Forelimb muscle (tissue), 1 donor: Measurements from ENCODE around the gene ABCC8. TPM values are rescaled to one million over a fixed set of nuclear protein-coding genes. Genes with fewer than 3 reads are reported as not detected.
A peak's percentile ranks its signal among the peaks of the same experiment; 100 is the strongest.

ENCODE experiments used
- DNase-seq: peaks from one replicate; pipeline ENCODE4 v3.0.0-alpha.2; 2013; ENCODE audit warnings: low read depth
- polyA plus RNA-seq: library from polyadenylated mRNA; unstranded; fragments of 120-200 nt; gene quantifications from one replicate; pipeline ENCODE4 v1.2.1, GENCODE V29; 2013; ENCODE audit not compliant: insufficient read length

The ABCC8 gene
- polyA plus RNA-seq, 1 donor: 1.8 TPM

- DNase-seq: no peak
These were observed 28.5 kb upstream of the ABCC8 start for GRCh38 chr11:17505146-17505545.

DNA sequence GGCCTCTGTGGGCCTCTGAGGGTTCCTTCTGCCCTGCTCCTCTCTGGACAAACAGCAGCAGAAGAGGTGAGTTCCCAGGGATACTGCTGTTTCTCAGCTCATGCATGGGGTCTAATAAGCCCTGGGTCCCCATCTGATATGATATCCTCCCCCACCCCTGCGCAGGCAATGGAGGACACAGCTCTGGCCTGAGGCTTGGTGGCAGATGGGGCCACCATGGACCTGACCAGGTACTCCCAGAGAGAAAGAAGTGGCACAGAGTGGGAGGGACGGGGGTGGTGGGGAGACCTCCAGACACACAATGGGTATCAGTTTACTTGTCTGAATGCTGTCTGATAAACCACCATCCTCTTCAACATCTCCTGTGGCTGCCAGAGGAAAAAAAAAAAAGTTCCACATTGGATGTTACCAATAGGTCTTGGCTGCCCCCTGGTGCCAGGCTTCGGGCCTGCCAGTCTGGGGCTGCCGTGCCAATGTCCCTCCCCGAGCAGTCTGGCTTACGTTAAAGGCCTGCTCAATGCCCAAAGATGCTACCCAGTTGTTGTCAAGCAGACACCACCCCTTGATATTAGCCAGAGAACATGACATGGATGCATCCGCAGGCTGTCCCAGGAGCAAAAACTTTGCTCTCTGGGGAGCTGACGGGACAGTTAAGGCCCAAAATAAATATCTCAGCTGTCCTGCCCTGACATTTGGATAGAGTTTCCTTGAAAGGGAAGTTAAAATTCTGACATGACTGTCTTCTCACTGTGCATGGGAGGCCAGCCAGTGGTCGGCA lies 27.9 kb upstream of the ABCC8 start:
- DNase-seq: peak; percentile 19

DNA sequence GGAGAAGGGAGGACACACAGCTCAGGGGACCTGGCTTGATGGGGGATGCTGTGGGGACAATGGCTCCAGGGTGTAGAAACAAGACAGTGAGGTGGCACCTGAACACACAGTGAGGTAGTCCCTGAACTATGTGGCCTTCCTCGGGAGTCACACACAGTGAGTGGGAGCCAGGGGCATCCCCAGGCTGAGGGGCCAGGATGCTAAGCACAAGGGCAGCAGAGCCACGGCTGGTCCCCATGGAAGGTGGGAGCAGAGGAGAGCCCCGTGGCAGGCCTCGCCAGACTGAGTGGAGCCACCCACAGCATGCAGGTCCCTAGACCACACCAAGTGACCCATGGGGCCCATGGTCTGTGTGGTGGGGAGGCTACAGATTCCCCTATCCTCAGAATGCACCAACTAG lies 26.0 kb upstream of the ABCC8 start:
- DNase-seq: no peak

DNA sequence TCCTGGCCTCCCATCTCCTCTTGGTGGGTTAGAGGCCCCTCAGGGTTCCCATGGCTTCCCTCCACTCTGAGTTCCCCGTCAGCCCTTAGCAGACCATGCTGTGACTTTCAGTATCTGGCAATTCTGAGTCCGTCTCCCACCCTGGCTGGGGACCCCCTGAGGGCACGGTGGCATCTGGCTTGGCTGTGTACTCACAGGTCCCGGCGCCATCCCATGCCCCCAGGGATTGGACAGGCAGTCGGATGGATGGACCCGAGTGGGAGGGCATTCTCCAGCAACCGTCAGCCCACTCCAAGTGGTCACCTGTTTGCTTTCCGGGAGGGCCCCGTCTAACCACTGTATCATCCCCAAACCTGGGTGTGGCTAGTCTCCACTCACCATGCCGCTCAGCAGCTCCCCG lies 24.0 kb upstream of the ABCC8 start:
- DNase-seq: no peak

DNA sequence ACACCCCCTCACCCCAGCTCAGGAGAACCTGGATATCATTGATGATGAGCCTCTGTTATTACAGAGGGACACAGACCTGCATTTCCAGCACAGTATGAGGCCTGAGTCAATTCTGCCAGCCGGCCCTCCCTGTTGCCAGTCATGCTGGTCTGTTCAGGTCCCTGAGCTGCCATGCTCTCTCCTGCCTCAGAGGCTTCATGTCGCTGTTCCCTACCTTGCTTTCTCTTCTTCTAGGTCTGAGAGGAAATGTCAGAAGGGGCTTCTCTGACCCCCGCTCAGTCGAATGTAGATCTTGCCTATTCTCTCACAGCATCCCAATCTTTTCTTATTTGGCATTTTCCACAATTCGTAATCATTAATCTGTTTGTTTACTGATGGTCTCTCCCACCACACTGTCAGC lies 21.8 kb upstream of the ABCC8 start:
- DNase-seq: no peak

GRCh38 chr11:17498058-17498457 lies 21.4 kb upstream of the ABCC8 start:
- DNase-seq: no peak

GRCh38 chr11:17496406-17496805 lies 19.8 kb upstream of the ABCC8 start:
- peak; percentile 39 for DNase-seq

- DNase-seq: no peak
These were observed 17.4 kb upstream of the ABCC8 start for GRCh38 chr11:17494019-17494418.

GRCh38 chr11:17490938-17491337 lies 14.3 kb upstream of the ABCC8 start:
- no peak for DNase-seq

DNA sequence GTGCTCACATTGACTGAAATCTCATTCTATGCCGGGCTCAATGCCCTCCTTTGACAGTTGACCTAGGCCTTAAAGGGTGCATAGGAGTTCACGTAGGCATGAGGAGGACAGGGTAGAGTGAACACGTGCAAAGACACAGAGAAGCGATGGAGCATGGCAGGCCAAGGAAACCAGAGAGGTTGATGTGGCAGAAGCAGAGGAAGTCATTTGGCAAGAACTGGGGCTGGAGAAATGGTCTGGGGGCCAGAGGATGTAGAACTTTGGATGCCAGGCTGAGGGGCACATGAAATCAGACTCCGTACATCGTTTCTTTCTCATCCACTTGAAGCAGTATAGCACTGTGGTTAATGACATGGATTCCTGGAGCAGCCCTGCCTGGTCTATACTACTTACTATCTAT lies 13.6 kb upstream of the ABCC8 start:
- no peak for DNase-seq

- peak; percentile 26 for DNase-seq
These were observed 13.1 kb upstream of the ABCC8 start for GRCh38 chr11:17489751-17490150.

DNA sequence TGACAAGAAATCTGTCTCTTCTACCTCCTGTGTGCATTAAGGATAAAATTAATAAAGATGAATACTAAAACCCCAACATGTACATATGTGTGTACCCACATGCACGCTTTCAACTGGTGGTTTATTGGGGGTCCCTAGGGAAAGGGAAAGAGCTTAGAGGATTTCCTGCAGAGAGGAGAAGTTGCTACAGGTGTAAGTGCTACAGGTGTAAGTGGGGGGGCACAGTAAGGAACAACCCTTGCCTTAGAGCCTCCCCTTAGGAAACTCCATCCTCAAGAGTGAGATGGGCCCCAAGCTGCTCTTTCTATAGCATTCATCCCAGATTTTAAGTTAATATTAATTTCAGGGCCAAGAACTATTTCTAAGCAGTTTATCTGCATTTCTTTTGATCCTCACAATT lies 11.9 kb upstream of the ABCC8 start:
- DNase-seq: no peak

DNA sequence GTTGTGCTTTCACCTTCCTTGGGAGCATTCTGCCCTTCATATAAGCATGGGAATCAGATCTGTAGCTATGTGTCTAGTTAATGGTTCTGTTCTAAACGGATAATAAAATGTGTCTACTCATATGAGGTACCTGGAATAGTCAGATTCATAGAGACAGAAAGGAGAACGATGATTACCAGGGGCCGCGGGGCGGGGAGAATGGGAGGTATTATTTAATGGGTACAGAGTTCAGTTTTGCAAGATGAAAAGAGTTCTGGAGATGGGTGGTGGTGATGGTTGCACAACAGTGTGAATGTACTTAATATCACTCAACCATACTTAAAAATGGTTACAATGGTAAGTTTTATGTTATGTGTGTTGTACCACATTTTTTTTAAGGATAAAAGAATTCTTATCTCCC lies 10.0 kb upstream of the ABCC8 start:
- DNase-seq: no peak

DNA sequence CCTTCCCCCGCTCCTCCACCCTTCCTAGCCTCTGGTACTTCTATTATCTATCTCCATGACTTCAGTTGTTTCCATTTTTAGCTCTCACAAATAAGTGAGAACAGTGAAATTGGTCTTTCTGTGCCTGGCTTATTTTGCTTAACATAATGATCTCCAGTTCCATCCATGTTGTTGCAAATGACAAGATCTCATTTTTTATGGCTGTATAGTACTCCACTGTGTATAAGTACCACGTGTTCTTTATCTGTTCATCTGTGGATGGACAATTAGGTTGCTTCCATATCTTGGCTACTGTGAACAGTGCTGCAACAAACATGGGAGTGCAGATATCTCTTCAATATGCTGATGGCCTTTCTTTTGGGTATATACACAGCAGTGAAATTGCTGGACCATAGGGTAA lies 6.9 kb upstream of the ABCC8 start:
- DNase-seq: no peak

DNA sequence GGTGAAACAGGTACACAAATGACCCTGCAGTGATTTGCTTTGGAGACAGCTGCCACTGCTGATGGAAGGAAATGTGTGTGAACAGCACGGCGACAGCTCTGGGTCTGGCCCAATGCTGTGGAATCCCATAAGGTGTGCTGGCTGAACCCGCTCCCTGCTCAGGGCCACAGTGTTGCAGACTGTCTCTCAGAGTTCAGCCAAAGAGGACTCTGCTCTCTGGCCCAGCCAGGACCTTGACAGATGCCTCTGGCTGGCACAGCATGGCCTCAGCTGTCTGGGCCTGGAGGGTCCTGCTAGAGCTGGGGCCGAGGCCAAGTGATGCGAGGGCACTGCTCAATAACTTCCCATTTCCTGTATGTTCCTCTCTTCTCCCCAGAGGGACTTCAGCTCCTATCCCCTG lies 5.3 kb upstream of the ABCC8 start:
- no peak for DNase-seq

DNA sequence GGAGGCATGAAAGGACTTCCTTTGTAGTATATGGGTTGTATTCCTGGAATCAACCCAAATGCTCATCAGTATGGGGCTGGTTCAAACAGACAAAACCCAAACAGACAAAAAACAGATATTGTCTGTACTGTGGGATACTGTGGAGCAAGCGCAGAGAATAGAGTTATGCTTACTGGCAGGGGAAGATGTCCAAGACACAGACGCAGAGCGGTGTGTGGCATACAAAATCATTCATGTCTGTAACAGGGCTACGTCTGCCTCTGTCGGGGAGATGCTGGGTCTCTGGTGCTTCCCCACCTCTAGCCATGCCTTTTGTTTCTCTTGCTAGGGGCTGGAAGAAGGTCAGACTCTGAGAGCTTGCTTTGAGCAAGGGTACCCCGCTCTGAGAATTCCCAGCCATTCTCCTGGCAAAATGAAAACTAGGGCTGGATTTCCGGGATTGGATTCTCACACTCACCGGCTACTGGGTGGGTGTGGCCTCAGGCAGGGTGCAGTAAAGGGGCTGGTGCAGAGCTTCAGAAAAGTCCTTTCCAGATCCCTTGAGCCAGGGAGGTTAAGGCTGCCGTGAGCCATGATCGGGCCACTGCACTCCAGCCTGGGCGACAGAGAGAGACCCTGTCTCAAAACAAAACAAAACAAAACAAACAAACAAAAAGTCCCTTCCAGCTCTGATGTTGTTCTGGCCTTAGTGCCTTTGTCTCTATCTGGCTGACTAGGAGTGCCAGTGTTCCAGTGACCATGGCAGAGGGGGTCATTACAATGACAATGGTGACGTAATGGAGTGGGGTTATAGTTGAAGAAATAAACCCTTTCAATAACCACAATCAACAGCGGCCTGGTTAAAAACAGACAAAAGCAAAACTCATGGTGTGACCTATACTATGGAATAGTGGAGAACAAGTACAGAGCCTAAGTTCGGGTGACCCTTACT lies 2.9 kb upstream of the ABCC8 start:
- DNase-seq: no peak

GRCh38 chr11:17478070-17478469 lies 1.4 kb upstream of the ABCC8 start:
- DNase-seq: no peak

DNA sequence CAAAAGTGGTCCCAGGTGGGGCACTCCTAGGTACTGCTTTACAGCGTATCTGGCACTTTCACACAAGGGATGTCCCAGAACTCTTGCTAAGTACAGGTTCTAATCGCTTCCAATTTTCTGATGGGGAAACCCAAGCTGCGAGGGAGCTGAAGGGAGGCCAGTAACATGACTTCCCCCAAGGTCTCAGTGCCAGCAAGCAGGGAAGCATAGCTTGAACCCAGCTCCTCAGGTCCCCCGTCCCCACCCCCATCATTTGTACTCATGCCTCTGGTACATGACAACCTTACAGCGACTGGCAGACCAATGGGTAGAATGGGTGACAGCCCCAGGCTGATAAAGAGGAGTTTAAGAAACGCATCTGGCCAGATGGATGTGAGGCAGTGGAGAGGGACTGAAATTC lies 716 bp upstream of the ABCC8 start:
- DNase-seq: no peak

DNA sequence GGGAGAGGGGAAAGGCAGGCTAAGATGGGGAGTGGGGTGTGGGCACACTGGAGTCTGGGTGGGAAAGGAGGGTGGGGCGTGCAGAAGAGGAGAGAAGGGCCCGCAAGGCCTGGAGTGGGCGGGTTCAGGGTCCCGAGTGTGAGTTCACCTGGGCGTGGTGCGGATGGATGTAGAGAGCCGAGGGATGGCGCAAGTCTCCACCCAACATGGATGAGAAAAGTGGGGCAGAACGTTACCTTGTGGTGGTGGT lies 364 bp upstream of the ABCC8 start:
- no peak for DNase-seq

- no peak for DNase-seq
These were observed 854 bp downstream of the ABCC8 start for GRCh38 chr11:17475666-17476316.

DNA sequence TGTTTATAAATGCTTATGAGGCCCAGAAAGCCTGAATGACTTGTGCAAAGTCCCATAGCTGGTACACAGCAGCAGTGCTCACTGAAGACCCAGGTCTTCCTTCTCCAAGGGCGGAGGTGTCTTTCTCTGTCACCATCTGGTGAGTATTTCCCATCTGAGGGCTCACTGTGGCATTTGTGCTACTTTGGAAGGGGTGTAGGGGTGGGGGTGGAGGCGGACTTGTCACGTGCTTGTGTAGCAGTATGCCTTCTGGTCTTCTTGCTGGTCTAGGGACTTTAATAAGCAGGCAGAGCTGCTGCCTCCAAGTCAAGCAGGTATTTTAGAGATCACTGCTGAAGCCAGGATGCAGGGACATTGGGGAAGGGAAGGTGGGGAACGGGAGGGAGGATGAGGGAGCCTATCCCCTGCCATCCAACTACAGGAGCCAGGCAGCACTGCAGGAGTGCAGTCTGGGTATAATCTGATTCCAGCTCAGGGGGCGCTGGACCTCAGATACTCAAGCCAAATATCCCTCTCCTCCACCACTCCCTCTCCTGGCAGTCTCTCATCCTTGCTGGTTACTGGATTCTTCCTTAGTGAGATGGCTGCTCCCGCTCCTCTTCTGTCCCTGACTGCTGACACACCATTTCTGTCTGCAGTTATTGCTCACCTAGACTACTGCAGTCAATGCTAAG lies 3.4 kb downstream of the ABCC8 start:
- DNase-seq: no peak

GRCh38 chr11:17472467-17472866 lies 4.2 kb downstream of the ABCC8 start:
- no peak for DNase-seq
